ENCODE data around the gene NMBR. TPM values are rescaled to one million over a fixed set of nuclear protein-coding genes. Genes with fewer than 3 reads are reported as not detected.
"Not testable (repeated sequence)": the region's sequence is repeated elsewhere in the genome, so short reads cannot be mapped to it uniquely, and the experiment has no call there.

Gene NMBR
- total and polyA plus RNA-seq, 2 experiments from 2014 or later = not detected

DNA sequence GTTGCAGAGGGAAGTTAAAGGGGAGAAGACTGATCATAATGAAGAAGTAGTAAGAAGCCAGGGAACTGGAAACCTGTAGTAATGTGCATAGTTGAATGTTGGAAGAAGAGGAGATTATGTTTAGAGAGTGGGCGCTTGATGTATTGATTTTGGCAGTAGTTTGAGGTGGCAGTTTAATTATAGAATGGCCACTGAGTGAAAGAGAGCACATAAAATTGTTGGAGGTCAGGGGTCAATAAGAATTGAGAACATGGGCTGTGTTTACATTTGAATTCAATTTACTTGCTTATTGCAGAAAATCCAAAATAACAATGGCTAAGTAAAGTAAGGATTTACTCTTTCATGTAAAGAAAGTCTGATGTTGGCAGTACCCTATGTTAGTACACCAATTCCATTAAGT is 15.9 kb upstream of the NMBR start:
- Histone ChIP-seq H3K4me1 (ENCODE audit: insufficient read depth) (no peaks in the 10 kb centered on the region), H3K9ac (no peak overlapping the region), H4K20me1 (ENCODE audit: insufficient read depth) (peaks cover 8% of the 10 kb centered on the region; the same call in 1 of the 2 replicates), H3K36me3 (ENCODE audit: low read depth) (peaks cover 10% of the 10 kb centered on the region), H3F3A (ENCODE audit: insufficient read depth) (no peaks in the 10 kb centered on the region), H3K79me2 (ENCODE audit: insufficient read depth) (peaks cover 100% of the 10 kb centered on the region), H3K9me2 (ENCODE audit: insufficient read depth) (no peaks in the 10 kb centered on the region), H3K27ac (no peak overlapping the region), H3K4me3 (no peak overlapping the region), H3K4me2 (ENCODE audit: unreplicated experiment) (no peak overlapping the region), H2AFZ (no peak overlapping the region), H3K9me3 (ENCODE audit: low read depth) (no peaks in the 10 kb centered on the region), H3K27me3 (replicated peaks; ENCODE audit: insufficient read depth) (no peaks in the 10 kb centered on the region)
- no peak for TF ChIP-seq EZH2 (IDR thresholded peaks at IDR 0.05; ENCODE audit: insufficient read depth, poor library complexity, severe bottlenecking)
- no peak for TF ChIP-seq EZH2phosphoT487 (IDR thresholded peaks at IDR 0.05; ENCODE audit: insufficient read depth, low read depth)
- in situ Hi-C loops (cut with MboI) = loop anchor here (25.0 kb wide), 1 partner anchor 225 kb away; no protein-coding TSS in a partner anchor
- 94 to 100% methylated on average over 1 of the region's 1 CpG for WGBS, 2 experiments (ENCODE audit: low coverage in 1 of 2, low lambda C conversion rate in 2 of 2, missing lambda C conversion rate in 2 of 2)
- no peak for DNase-seq

DNA sequence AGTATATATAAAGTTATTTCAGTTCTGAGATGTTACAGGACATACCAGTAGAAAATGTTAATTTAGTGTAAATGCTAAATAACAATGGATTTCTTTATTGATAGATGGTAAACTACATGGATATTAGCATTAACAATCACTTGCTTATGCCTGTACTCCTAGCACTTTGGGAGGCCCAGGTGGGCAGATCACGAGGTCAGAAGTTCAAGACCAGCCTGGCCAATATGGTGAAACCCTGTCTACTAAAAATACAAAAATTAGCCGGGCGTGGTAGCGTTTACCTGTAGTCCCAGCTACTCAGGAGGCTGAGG is 9.8 kb upstream of the NMBR start:
- WGBS, 2 experiments (ENCODE audit: low coverage in 1 of 2, low lambda C conversion rate in 2 of 2, missing lambda C conversion rate in 2 of 2) = 82% methylated on average over 4 of the region's 4 CpGs
- not testable (repeated sequence) for DNase-seq; H3K36me3 ChIP-seq (ENCODE audit: low read depth); H3K9me3 ChIP-seq (ENCODE audit: low read depth); H3K27ac ChIP-seq; H4K20me1 ChIP-seq (ENCODE audit: insufficient read depth); H3K27me3 ChIP-seq (replicated peaks; ENCODE audit: insufficient read depth); H3K4me3 ChIP-seq; H3K9me2 ChIP-seq (ENCODE audit: insufficient read depth); H2AFZ ChIP-seq; H3K9ac ChIP-seq; H3K4me2 ChIP-seq (ENCODE audit: unreplicated experiment)
- in situ Hi-C loops (cut with MboI) = loop anchor here (25.0 kb wide), 1 partner anchor 231 kb away; no protein-coding TSS in a partner anchor
- peaks cover 94% of the 10 kb centered on the region for H3K79me2 ChIP-seq (ENCODE audit: insufficient read depth)
- peaks cover 18% of the 10 kb centered on the region for H3F3A ChIP-seq (ENCODE audit: insufficient read depth)
- H3K4me1 ChIP-seq (ENCODE audit: insufficient read depth) = peaks cover 45% of the 10 kb centered on the region

GRCh38 chr6:142155895-142156757 is 9.2 kb upstream of the NMBR start:
- Histone ChIP-seq H2AFZ (0 out of 2 replicates have a peak overlapping the region, but pooled peaks have one; percentile 20), H3K27ac (peak overlapping the region; percentile 14; the same call in 1 of the 2 replicates), H3K9me2 (ENCODE audit: insufficient read depth) (peaks cover 3% of the 10 kb centered on the region; the same call in 1 of the 2 replicates), H3K4me3 (no peak overlapping the region), H4K20me1 (ENCODE audit: insufficient read depth) (peaks cover 4% of the 10 kb centered on the region; the same call in 1 of the 2 replicates), H3K27me3 (replicated peaks; ENCODE audit: insufficient read depth) (no peaks in the 10 kb centered on the region), H3K79me2 (ENCODE audit: insufficient read depth) (peaks cover 94% of the 10 kb centered on the region), H3K36me3 (ENCODE audit: low read depth) (no peaks in the 10 kb centered on the region), H3K4me2 (ENCODE audit: unreplicated experiment) (no peak overlapping the region), H3K9me3 (ENCODE audit: low read depth) (no peaks in the 10 kb centered on the region), H3K4me1 (ENCODE audit: insufficient read depth) (peaks cover 45% of the 10 kb centered on the region), H3F3A (ENCODE audit: insufficient read depth) (peaks cover 23% of the 10 kb centered on the region), H3K9ac (peak overlapping the region; percentile 47)
- in situ Hi-C loops (cut with MboI) = loop anchor here (25.0 kb wide), 1 partner anchor 231 kb away; no protein-coding TSS in a partner anchor
- DNase-seq = peak; percentile 54
- WGBS, 2 experiments (ENCODE audit: low coverage in 1 of 2, low lambda C conversion rate in 2 of 2, missing lambda C conversion rate in 2 of 2) = 44 to 60% methylated on average over 5 of the region's 5 CpGs
- TF ChIP-seq EZH2 (IDR thresholded peaks at IDR 0.05; ENCODE audit: insufficient read depth, poor library complexity, severe bottlenecking) (no peak), EZH2phosphoT487 (IDR thresholded peaks at IDR 0.05; ENCODE audit: insufficient read depth, low read depth) (no peak)

- Histone ChIP-seq H3K4me2 (ENCODE audit: unreplicated experiment) (peak overlapping the region; percentile 5), H3K27me3 (replicated peaks; ENCODE audit: insufficient read depth) (no peaks in the 10 kb centered on the region), H2AFZ (no peak overlapping the region), H3K4me3 (no peak overlapping the region), H3K9ac (no peak overlapping the region), H3K9me2 (ENCODE audit: insufficient read depth) (peaks cover 3% of the 10 kb centered on the region; the same call in 1 of the 2 replicates), H3F3A (ENCODE audit: insufficient read depth) (peaks cover 23% of the 10 kb centered on the region), H3K9me3 (ENCODE audit: low read depth) (no peaks in the 10 kb centered on the region), H3K36me3 (ENCODE audit: low read depth) (no peaks in the 10 kb centered on the region), H3K4me1 (ENCODE audit: insufficient read depth) (peaks cover 45% of the 10 kb centered on the region), H3K79me2 (ENCODE audit: insufficient read depth) (peaks cover 94% of the 10 kb centered on the region), H3K27ac (no peak overlapping the region), H4K20me1 (ENCODE audit: insufficient read depth) (no peaks in the 10 kb centered on the region)
- DNase-seq = peak; percentile 26
- no peak for TF ChIP-seq EZH2phosphoT487 (IDR thresholded peaks at IDR 0.05; ENCODE audit: insufficient read depth, low read depth)
- TF ChIP-seq EZH2 (IDR thresholded peaks at IDR 0.05; ENCODE audit: insufficient read depth, poor library complexity, severe bottlenecking) = no peak
- in situ Hi-C loops (cut with MboI) = loop anchor here (25.0 kb wide), 1 partner anchor 232 kb away; no protein-coding TSS in a partner anchor
- 65 to 66% methylated on average over 3 of the region's 3 CpGs for WGBS, 2 experiments (ENCODE audit: low coverage in 1 of 2, low lambda C conversion rate in 2 of 2, missing lambda C conversion rate in 2 of 2)
These were observed 8.2 kb upstream of the NMBR start for GRCh38 chr6:142155091-142155490.
